Activated naive CD8-positive, alpha-beta T cell (primary cell): ENCODE measurements around the gene NR2C2.
A peak's percentile ranks its signal among the peaks of the same experiment; 100 is the strongest.

Experiments
- H3K27ac Mint-ChIP-seq: one replicate; pipeline ENCODE4 v1.8.0; 2021; ENCODE audit warnings: mixed read lengths
- H3K27me3 Mint-ChIP-seq: one replicate; pipeline ENCODE4 v1.8.0; 2021; ENCODE audit warnings: mixed read lengths
- H3K36me3 Mint-ChIP-seq: one replicate; pipeline ENCODE4 v1.8.0; 2021; ENCODE audit warnings: mixed read lengths
- H3K4me1 Mint-ChIP-seq: one replicate; pipeline ENCODE4 v1.8.0; 2021; ENCODE audit warnings: low read depth, mixed read lengths
- H3K4me3 Mint-ChIP-seq: one replicate; pipeline ENCODE4 v1.8.0; 2021; ENCODE audit warnings: mild to moderate bottlenecking, mixed read lengths
- H3K9me3 Mint-ChIP-seq: one replicate; pipeline ENCODE4 v1.8.0; 2021; ENCODE audit warnings: low read depth, mixed read lengths

NR2C2 gene

GRCh38 chr3:15011174-15011573 lies 63.8 kb downstream of the NR2C2 start:
- no peaks in the 10 kb centered on the region for H3K27me3 Mint-ChIP-seq
- H3K9me3 Mint-ChIP-seq, result no peaks in the 10 kb centered on the region
- no peak overlapping the region for H3K27ac Mint-ChIP-seq
- peaks cover 4% of the 10 kb centered on the region for H3K4me1 Mint-ChIP-seq
- peaks cover 12% of the 10 kb centered on the region for H3K36me3 Mint-ChIP-seq
- H3K4me3 Mint-ChIP-seq, result no peak overlapping the region

- Mint-ChIP-seq H3K4me1 (peaks cover 4% of the 10 kb centered on the region), H3K4me3 (no peak overlapping the region), H3K9me3 (no peaks in the 10 kb centered on the region), H3K27ac (no peak overlapping the region), H3K27me3 (no peaks in the 10 kb centered on the region), H3K36me3 (peaks cover 18% of the 10 kb centered on the region)
Measured at GRCh38 chr3:15014606-15015328, 67.4 kb downstream of the NR2C2 start.

GRCh38 chr3:15015456-15015855 lies 68.1 kb downstream of the NR2C2 start:
- H3K4me1 Mint-ChIP-seq, result peaks cover 4% of the 10 kb centered on the region

GRCh38 chr3:15017191-15017590 lies 69.8 kb downstream of the NR2C2 start:
- Mint-ChIP-seq H3K36me3 (peaks cover 16% of the 10 kb centered on the region), H3K4me3 (no peak overlapping the region), H3K27ac (peak overlapping the region; percentile 46), H3K9me3 (no peaks in the 10 kb centered on the region), H3K27me3 (no peaks in the 10 kb centered on the region), H3K4me1 (peaks cover 2% of the 10 kb centered on the region)

More at GRCh38 chr3:15015456-15015855, 68.1 kb downstream of the NR2C2 start:
- H3K4me3 Mint-ChIP-seq, result no peak overlapping the region
- H3K36me3 Mint-ChIP-seq, result peaks cover 16% of the 10 kb centered on the region
- no peak overlapping the region for H3K27ac Mint-ChIP-seq
- H3K27me3 Mint-ChIP-seq, result no peaks in the 10 kb centered on the region
- H3K9me3 Mint-ChIP-seq, result no peaks in the 10 kb centered on the region

GRCh38 chr3:15023249-15023648 lies 75.9 kb downstream of the NR2C2 start:
- no peaks in the 10 kb centered on the region for H3K4me1 Mint-ChIP-seq
- no peaks in the 10 kb centered on the region for H3K9me3 Mint-ChIP-seq
- H3K4me3 Mint-ChIP-seq, result no peak overlapping the region
- no peaks in the 10 kb centered on the region for H3K27me3 Mint-ChIP-seq
- H3K27ac Mint-ChIP-seq, result no peak overlapping the region
- peaks cover 7% of the 10 kb centered on the region for H3K36me3 Mint-ChIP-seq

- H3K4me3 Mint-ChIP-seq, result no peak overlapping the region
- no peak overlapping the region for H3K27ac Mint-ChIP-seq
- no peaks in the 10 kb centered on the region for H3K9me3 Mint-ChIP-seq
- H3K27me3 Mint-ChIP-seq, result no peaks in the 10 kb centered on the region
- H3K4me1 Mint-ChIP-seq, result no peaks in the 10 kb centered on the region
- peaks cover 7% of the 10 kb centered on the region for H3K36me3 Mint-ChIP-seq
Measured at GRCh38 chr3:15023719-15024118, 76.3 kb downstream of the NR2C2 start.

- H3K4me3 Mint-ChIP-seq, result no peak overlapping the region
- peaks cover 3% of the 10 kb centered on the region for H3K36me3 Mint-ChIP-seq
Measured at GRCh38 chr3:15029625-15030024, 82.2 kb downstream of the NR2C2 start.

GRCh38 chr3:15032650-15033049 lies 85.3 kb downstream of the NR2C2 start:
- no peaks in the 10 kb centered on the region for H3K36me3 Mint-ChIP-seq
- H3K4me1 Mint-ChIP-seq, result no peaks in the 10 kb centered on the region
- H3K27ac Mint-ChIP-seq, result no peak overlapping the region
- no peaks in the 10 kb centered on the region for H3K9me3 Mint-ChIP-seq
- no peaks in the 10 kb centered on the region for H3K27me3 Mint-ChIP-seq
- no peak overlapping the region for H3K4me3 Mint-ChIP-seq

More at GRCh38 chr3:15029625-15030024, 82.2 kb downstream of the NR2C2 start:
- Mint-ChIP-seq H3K9me3 (no peaks in the 10 kb centered on the region), H3K27me3 (no peaks in the 10 kb centered on the region), H3K4me1 (no peaks in the 10 kb centered on the region), H3K27ac (no peak overlapping the region)

GRCh38 chr3:15033103-15033502 lies 85.7 kb downstream of the NR2C2 start:
- no peaks in the 10 kb centered on the region for H3K36me3 Mint-ChIP-seq
- no peaks in the 10 kb centered on the region for H3K9me3 Mint-ChIP-seq
- no peaks in the 10 kb centered on the region for H3K4me1 Mint-ChIP-seq
- no peak overlapping the region for H3K4me3 Mint-ChIP-seq
- H3K27ac Mint-ChIP-seq, result no peak overlapping the region
- H3K27me3 Mint-ChIP-seq, result no peaks in the 10 kb centered on the region

GRCh38 chr3:15038306-15038705 lies 90.9 kb downstream of the NR2C2 start:
- H3K9me3 Mint-ChIP-seq, result no peaks in the 10 kb centered on the region
- peak overlapping the region; percentile 12 for H3K27ac Mint-ChIP-seq
- peaks cover 5% of the 10 kb centered on the region for H3K4me1 Mint-ChIP-seq
- no peaks in the 10 kb centered on the region for H3K27me3 Mint-ChIP-seq
- H3K4me3 Mint-ChIP-seq, result no peak overlapping the region
- H3K36me3 Mint-ChIP-seq, result peaks cover 2% of the 10 kb centered on the region

GRCh38 chr3:15040844-15041243 lies 93.5 kb downstream of the NR2C2 start:
- peaks cover 4% of the 10 kb centered on the region for H3K36me3 Mint-ChIP-seq
- no peaks in the 10 kb centered on the region for H3K9me3 Mint-ChIP-seq
- H3K27ac Mint-ChIP-seq, result peak overlapping the region; percentile 72
- H3K4me3 Mint-ChIP-seq, result no peak overlapping the region
- no peaks in the 10 kb centered on the region for H3K27me3 Mint-ChIP-seq
- peaks cover 18% of the 10 kb centered on the region for H3K4me1 Mint-ChIP-seq

GRCh38 chr3:15041950-15042349 lies 94.6 kb downstream of the NR2C2 start:
- Mint-ChIP-seq H3K9me3 (no peaks in the 10 kb centered on the region), H3K36me3 (peaks cover 4% of the 10 kb centered on the region), H3K4me1 (peaks cover 18% of the 10 kb centered on the region), H3K27me3 (no peaks in the 10 kb centered on the region), H3K4me3 (no peak overlapping the region), H3K27ac (peak overlapping the region; percentile 54)

GRCh38 chr3:15042936-15043335 lies 95.6 kb downstream of the NR2C2 start:
- peak overlapping the region; percentile 34 for H3K27ac Mint-ChIP-seq
- no peak overlapping the region for H3K4me3 Mint-ChIP-seq
- H3K9me3 Mint-ChIP-seq, result no peaks in the 10 kb centered on the region
- H3K36me3 Mint-ChIP-seq, result peaks cover 4% of the 10 kb centered on the region
- no peaks in the 10 kb centered on the region for H3K27me3 Mint-ChIP-seq
- H3K4me1 Mint-ChIP-seq, result peaks cover 18% of the 10 kb centered on the region

GRCh38 chr3:15043408-15044171 lies 96.2 kb downstream of the NR2C2 start:
- Mint-ChIP-seq H3K4me3 (no peak overlapping the region), H3K36me3 (peaks cover 4% of the 10 kb centered on the region), H3K27me3 (no peaks in the 10 kb centered on the region), H3K9me3 (no peaks in the 10 kb centered on the region), H3K27ac (peak overlapping the region; percentile 51), H3K4me1 (peaks cover 18% of the 10 kb centered on the region)

- Mint-ChIP-seq H3K36me3 (peaks cover 4% of the 10 kb centered on the region), H3K27ac (peak overlapping the region; percentile 75), H3K9me3 (no peaks in the 10 kb centered on the region), H3K4me1 (peaks cover 18% of the 10 kb centered on the region), H3K4me3 (no peak overlapping the region), H3K27me3 (no peaks in the 10 kb centered on the region)
Measured at GRCh38 chr3:15044326-15044725, 96.9 kb downstream of the NR2C2 start.
